GM18505 (cell line): ENCODE measurements around the gene ZNF783.
"Not testable (repeated sequence)": the region's sequence is repeated elsewhere in the genome, so short reads cannot be mapped to it uniquely, and the experiment has no call there.

ENCODE experiments used
- ATAC-seq: cut with Tn5 transposase; IDR thresholded peaks from one replicate; pipeline ENCODE4 v1.9.1; 2021; ENCODE audit not compliant: unreplicated experiment
- POLR2A ChIP-seq: IDR thresholded peaks from 4 replicates; pipeline ENCODE4 v1.6.1; 2011; ENCODE audit warnings: borderline replicate concordance; ENCODE audit not compliant: insufficient read depth, insufficient read length; ENCODE audit errors: extremely low read depth

The ZNF783 gene

GRCh38 chr7:149252378-149252777, 9.6 kb upstream of the ZNF783 start:
- TF ChIP-seq POLR2A: no peak
- no peak for ATAC-seq

- no peak for ATAC-seq
- TF ChIP-seq POLR2A: no peak
Observed at GRCh38 chr7:149253665-149254064, 8.3 kb upstream of the ZNF783 start.

- TF ChIP-seq POLR2A: no peak
- ATAC-seq: no peak
Observed at GRCh38 chr7:149254181-149254858, 7.7 kb upstream of the ZNF783 start.

GRCh38 chr7:149255174-149255573, 6.8 kb upstream of the ZNF783 start:
- ATAC-seq: no peak
- TF ChIP-seq POLR2A: no peak

GRCh38 chr7:149256568-149256967, 5.4 kb upstream of the ZNF783 start:
- no peak for ATAC-seq
- no peak for TF ChIP-seq POLR2A

GRCh38 chr7:149257146-149257545, 4.8 kb upstream of the ZNF783 start:
- no peak for TF ChIP-seq POLR2A
- no peak for ATAC-seq

GRCh38 chr7:149261316-149261828, 624 bp upstream of the ZNF783 start:
- no peak for ATAC-seq
- no peak for TF ChIP-seq POLR2A

- ATAC-seq: no peak
- no peak for TF ChIP-seq POLR2A
Observed at GRCh38 chr7:149266451-149266850, 4.5 kb downstream of the ZNF783 start.

- ATAC-seq: no peak
- no peak for TF ChIP-seq POLR2A
Observed at GRCh38 chr7:149267733-149268132, 5.7 kb downstream of the ZNF783 start.

- ATAC-seq: not testable (repeated sequence)
Observed at GRCh38 chr7:149274424-149274823, 12.4 kb downstream of the ZNF783 start.

GRCh38 chr7:149277871-149278270, 15.9 kb downstream of the ZNF783 start:
- TF ChIP-seq POLR2A: no peak
- no peak for ATAC-seq

- ATAC-seq: no peak
- no peak for TF ChIP-seq POLR2A
Observed at GRCh38 chr7:149278396-149278795, 16.4 kb downstream of the ZNF783 start.

GRCh38 chr7:149279111-149279743, 17.2 kb downstream of the ZNF783 start:
- ATAC-seq: no peak
- TF ChIP-seq POLR2A: no peak

GRCh38 chr7:149280151-149280550, 18.2 kb downstream of the ZNF783 start:
- TF ChIP-seq POLR2A: no peak
- ATAC-seq: no peak
